ENCODE measurements around the gene POPDC2.
A peak's percentile ranks its signal among the peaks of the same experiment; 100 is the strongest.

POPDC2 gene

GRCh38 chr3:119626196-119626595 is 34.2 kb downstream of the POPDC2 start:
- peak; percentile 12; the same call in 2 of the 3 replicates for ATAC-seq
- TF ChIP-seq BACH2 (CRISPR knock-in tag; IDR thresholded peaks at IDR 0.05; ENCODE audit: borderline replicate concordance) (no peak), CSRNP3 (CRISPR knock-in tag; IDR thresholded peaks at IDR 0.05) (no peak)

- TF ChIP-seq ESRRG (CRISPR knock-in tag; IDR thresholded peaks at IDR 0.05) (no peak), ARNTL (CRISPR knock-in tag; IDR thresholded peaks at IDR 0.05; ENCODE audit: borderline replicate concordance, low read depth) (no peak), ZNF8 (CRISPR knock-in tag; IDR thresholded peaks at IDR 0.05) (no peak), RARB (CRISPR knock-in tag; IDR thresholded peaks at IDR 0.05) (no peak), ISL1 (CRISPR knock-in tag; IDR thresholded peaks at IDR 0.05) (no peak), ZFP30 (CRISPR knock-in tag; IDR thresholded peaks at IDR 0.05) (no peak), ZNF70 (CRISPR knock-in tag; IDR thresholded peaks at IDR 0.05) (no peak), CSDC2 (CRISPR knock-in tag; IDR thresholded peaks at IDR 0.05) (no peak), POU6F1 (CRISPR knock-in tag; IDR thresholded peaks at IDR 0.05; ENCODE audit: borderline replicate concordance, low read depth) (no peak), ZNF565 (CRISPR knock-in tag; conservative IDR thresholded peaks at IDR 0.05; ENCODE audit: low read depth) (no peak), PATZ1 (CRISPR knock-in tag; IDR thresholded peaks at IDR 0.05; ENCODE audit: borderline replicate concordance) (no peak), PPARA (CRISPR knock-in tag; IDR thresholded peaks at IDR 0.05; ENCODE audit: borderline replicate concordance) (no peak), TCF4 (CRISPR knock-in tag; IDR thresholded peaks at IDR 0.05; ENCODE audit: borderline replicate concordance) (no peak), BACH2 (CRISPR knock-in tag; IDR thresholded peaks at IDR 0.05; ENCODE audit: borderline replicate concordance) (no peak), SNAI2 (CRISPR knock-in tag; IDR thresholded peaks at IDR 0.05) (no peak), GLIS3 (CRISPR knock-in tag; IDR thresholded peaks at IDR 0.05) (no peak), TSHZ2 (CRISPR knock-in tag; IDR thresholded peaks at IDR 0.05) (no peak), TOX (CRISPR knock-in tag; IDR thresholded peaks at IDR 0.05; ENCODE audit: borderline replicate concordance) (no peak), CREB5 (CRISPR knock-in tag; IDR thresholded peaks at IDR 0.05; ENCODE audit: low read depth) (no peak)
- ATAC-seq: peak; percentile 29
Measured at GRCh38 chr3:119625451-119626153, 34.8 kb downstream of the POPDC2 start.

- ATAC-seq: no peak
- TF ChIP-seq ARNTL (CRISPR knock-in tag; IDR thresholded peaks at IDR 0.05; ENCODE audit: borderline replicate concordance, low read depth): no peak
- TF ChIP-seq TOX (CRISPR knock-in tag; IDR thresholded peaks at IDR 0.05; ENCODE audit: borderline replicate concordance): no peak
- TF ChIP-seq ZNF565 (CRISPR knock-in tag; conservative IDR thresholded peaks at IDR 0.05; ENCODE audit: low read depth): no peak
- no peak for TF ChIP-seq ZC3H10 (CRISPR knock-in tag; IDR thresholded peaks at IDR 0.05)
- TF ChIP-seq SNAI2 (CRISPR knock-in tag; IDR thresholded peaks at IDR 0.05): no peak
- no peak for TF ChIP-seq ESRRG (CRISPR knock-in tag; IDR thresholded peaks at IDR 0.05)
- no peak for TF ChIP-seq TCF4 (CRISPR knock-in tag; IDR thresholded peaks at IDR 0.05; ENCODE audit: borderline replicate concordance)
- TF ChIP-seq ZFP3 (CRISPR knock-in tag; IDR thresholded peaks at IDR 0.05): no peak
- no peak for TF ChIP-seq POU6F1 (CRISPR knock-in tag; IDR thresholded peaks at IDR 0.05; ENCODE audit: borderline replicate concordance, low read depth)
- no peak for TF ChIP-seq RARB (CRISPR knock-in tag; IDR thresholded peaks at IDR 0.05)
- no peak for TF ChIP-seq ZNF70 (CRISPR knock-in tag; IDR thresholded peaks at IDR 0.05)
- TF ChIP-seq BACH2 (CRISPR knock-in tag; IDR thresholded peaks at IDR 0.05; ENCODE audit: borderline replicate concordance): no peak
Measured at GRCh38 chr3:119624002-119624720, 36.2 kb downstream of the POPDC2 start.
